ENCODE data around the gene TCTN3. TPM values are rescaled to one million over a fixed set of nuclear protein-coding genes. Genes with fewer than 3 reads are reported as not detected.
"Not testable (repeated sequence)": the region's sequence is repeated elsewhere in the genome, so short reads cannot be mapped to it uniquely, and the experiment has no call there.

TCTN3 gene
- total RNA-seq, 4 donors from 2014 or later, result 18.3 to 26.2 (median 22.7) TPM

GRCh38 chr10:95688648-95689047, 5.1 kb downstream of the TCTN3 start:
- H3K27ac ChIP-seq, result no peak overlapping the region
- TF ChIP-seq POLR2A (IDR thresholded peaks at IDR 0.05) (no peak), POLR2AphosphoS5 (IDR thresholded peaks at IDR 0.05) (no peak), CTCF (IDR thresholded peaks at IDR 0.05) (no peak), EP300 (IDR thresholded peaks at IDR 0.05) (no peak)
- WGBS, result 58% methylated on average over 2 of the region's 2 CpGs
- no peak for DNase-seq (ENCODE audit: low spot score in 2 of 2)
- H3K4me3 ChIP-seq, result no peak overlapping the region
- peaks cover 27% of the 10 kb centered on the region for H3K4me1 ChIP-seq
- peaks cover 54% of the 10 kb centered on the region for H3K36me3 ChIP-seq
- no peaks in the 10 kb centered on the region for H3K27me3 ChIP-seq
- H3K9me3 ChIP-seq, result no peaks in the 10 kb centered on the region

GRCh38 chr10:95683966-95684365, 9.8 kb downstream of the TCTN3 start:
- TF ChIP-seq POLR2AphosphoS5 (IDR thresholded peaks at IDR 0.05) (no peak), CTCF (IDR thresholded peaks at IDR 0.05) (no peak), EP300 (IDR thresholded peaks at IDR 0.05) (no peak), POLR2A (IDR thresholded peaks at IDR 0.05) (no peak)
- peaks cover 85% of the 10 kb centered on the region for H3K36me3 ChIP-seq
- no peaks in the 10 kb centered on the region for H3K9me3 ChIP-seq
- DNase-seq (ENCODE audit: low spot score in 2 of 2), result no peak
- no peak overlapping the region for H3K27ac ChIP-seq
- H3K4me1 ChIP-seq, result peaks cover 5% of the 10 kb centered on the region
- H3K27me3 ChIP-seq, result no peaks in the 10 kb centered on the region
- no peak overlapping the region for H3K4me3 ChIP-seq

GRCh38 chr10:95675403-95676116, 18.2 kb downstream of the TCTN3 start:
- peaks cover 66% of the 10 kb centered on the region for H3K36me3 ChIP-seq

GRCh38 chr10:95674643-95675042, 19.1 kb downstream of the TCTN3 start:
- no peaks in the 10 kb centered on the region for H3K9me3 ChIP-seq
- 97% methylated on average over 1 of the region's 1 CpG for WGBS
- H3K4me3 ChIP-seq, result no peak overlapping the region
- TF ChIP-seq EP300 (IDR thresholded peaks at IDR 0.05) (no peak), POLR2AphosphoS5 (IDR thresholded peaks at IDR 0.05) (no peak), CTCF (IDR thresholded peaks at IDR 0.05) (no peak), POLR2A (IDR thresholded peaks at IDR 0.05) (no peak)
- peaks cover 63% of the 10 kb centered on the region for H3K36me3 ChIP-seq
- no peak for DNase-seq (ENCODE audit: low spot score in 2 of 2)
- no peak overlapping the region for H3K27ac ChIP-seq
- H3K4me1 ChIP-seq, result no peaks in the 10 kb centered on the region
- H3K27me3 ChIP-seq, result no peaks in the 10 kb centered on the region

More at GRCh38 chr10:95675403-95676116, 18.2 kb downstream of the TCTN3 start:
- Histone ChIP-seq H3K9me3 (no peaks in the 10 kb centered on the region), H3K27ac (no peak overlapping the region), H3K27me3 (no peaks in the 10 kb centered on the region), H3K4me1 (no peaks in the 10 kb centered on the region), H3K4me3 (no peak overlapping the region)
- TF ChIP-seq EP300 (IDR thresholded peaks at IDR 0.05) (no peak), CTCF (IDR thresholded peaks at IDR 0.05) (no peak), POLR2AphosphoS5 (IDR thresholded peaks at IDR 0.05) (no peak), POLR2A (IDR thresholded peaks at IDR 0.05) (no peak)
- no peak for DNase-seq (ENCODE audit: low spot score in 2 of 2)
- WGBS, result 54% methylated on average over 1 of the region's 1 CpG

- 96% methylated on average over 7 of the region's 7 CpGs for WGBS
- H3K9me3 ChIP-seq; H3K27ac ChIP-seq; H3K4me1 ChIP-seq; DNase-seq (ENCODE audit: low spot score in 2 of 2); H3K4me3 ChIP-seq; H3K27me3 ChIP-seq: not testable (repeated sequence)
- H3K36me3 ChIP-seq, result peaks cover 53% of the 10 kb centered on the region
These were observed 21.1 kb downstream of the TCTN3 start for GRCh38 chr10:95672641-95673040.

GRCh38 chr10:95664543-95664942, 29.2 kb downstream of the TCTN3 start:
- Histone ChIP-seq H3K27ac (no peak overlapping the region), H3K4me1 (peaks cover 3% of the 10 kb centered on the region), H3K9me3 (no peaks in the 10 kb centered on the region), H3K27me3 (no peaks in the 10 kb centered on the region), H3K4me3 (no peak overlapping the region), H3K36me3 (peaks cover 27% of the 10 kb centered on the region)
- no peak for TF ChIP-seq CTCF (IDR thresholded peaks at IDR 0.05)
- no peak for TF ChIP-seq POLR2A (IDR thresholded peaks at IDR 0.05)
- no peak for TF ChIP-seq POLR2AphosphoS5 (IDR thresholded peaks at IDR 0.05)
- DNase-seq (ENCODE audit: low spot score in 2 of 2), result no peak

Measured in suprapubic skin (tissue), 4 donors.